A549 (cell line): ENCODE results near the gene TMEM79. TPM values are rescaled to one million over a fixed set of nuclear protein-coding genes. Genes with fewer than 3 reads are reported as not detected.

ENCODE experiments used
- ATAC-seq, 2 experiments: fragments of 200-7000 bp in 1 of 2; fragments of >200 bp in 1 of 2; cut with Nextera tagmentation in 1 of 2; cut with Tn5 transposase in 1 of 2; 3 replicates each; pipeline versions ENCODE4 v1.8.0 to v1.9.1; 2018 to 2020; ENCODE audit warnings: mild to moderate bottlenecking in 1 of 2, moderate library complexity in 1 of 2
- CTCF ChIA-PET: fragments of 300-600 bp; sonication (Branson Sonifier 250); formaldehyde crosslinking; extraction: SDS; loops from one replicate; lab custom pipeline; 2021; ENCODE audit warnings: antibody characterized with exemption, inconsistent platforms; lab: Yijun Ruan, JAX
- POLR2A ChIA-PET: fragments of 350-600 bp; formaldehyde crosslinking; extraction: SDS; loops from one replicate; lab custom pipeline; 2021; ENCODE audit warnings: antibody characterized with exemption, inconsistent platforms; lab: Yijun Ruan, JAX
- DNase-seq, 2 experiments: peaks; one replicate each; pipeline versions ENCODE4 v3.0.0 to v3.0.0-alpha.2; 2011 to 2016; ENCODE audit warnings: low read depth in 1 of 2, low spot score in 1 of 2
- FAIRE-seq: peaks from 2 replicates; lab custom pipeline; 2011; peaks lifted over from hg19 to GRCh38; lab: Jason Lieb, UNC
- H3K27ac ChIP-seq, 2 experiments: fragments of >200 bp; sonication (Bioruptor Twin); formaldehyde crosslinking; 3 replicates each; pipeline ENCODE4 v1.5.1; 2016 to 2017
- H3K4me1 ChIP-seq: fragments of >200 bp; sonication (Bioruptor Twin); formaldehyde crosslinking; 3 replicates; pipeline ENCODE4 v1.6.1; 2016
- H3K4me2 ChIP-seq: fragments of >200 bp; sonication (Bioruptor Twin); formaldehyde crosslinking; 3 replicates; pipeline ENCODE4 v1.6.1; 2016
- H3K4me3 ChIP-seq: fragments of >200 bp; sonication (Bioruptor Twin); formaldehyde crosslinking; 3 replicates; pipeline ENCODE4 v1.5.1; 2016
- H3K9me3 ChIP-seq: fragments of >200 bp; sonication (Bioruptor Twin); formaldehyde crosslinking; 3 replicates; pipeline ENCODE4 v1.6.1; 2016
- BCL3 ChIP-seq: fragments of >200 bp; sonication (Bioruptor Twin); formaldehyde crosslinking; IDR thresholded peaks from 3 replicates; pipeline ENCODE4 v1.6.1; 2016
- CEBPB ChIP-seq, 2 experiments: fragments of >200 bp in 1 of 2; sonication (Bioruptor Twin) in 1 of 2; formaldehyde crosslinking in 1 of 2; IDR thresholded peaks; 2 replicates each; pipeline ENCODE4 v1.6.1; 2012 to 2016
- CHD2 ChIP-seq: fragments of 150-350 bp; IDR thresholded peaks from 2 replicates; pipeline ENCODE4 v1.6.1; 2014; ENCODE audit warnings: low read length; ENCODE audit not compliant: partially characterized antibody
- CHD4 ChIP-seq: fragments of 200-600 bp; sonication (generic); IDR thresholded peaks from 2 replicates; pipeline ENCODE4 v1.6.1; 2016; ENCODE audit warnings: antibody characterized with exemption, mild to moderate bottlenecking, borderline replicate concordance
- CTCF ChIP-seq: fragments of >200 bp; sonication (Bioruptor Twin); formaldehyde crosslinking; IDR thresholded peaks from 3 replicates; pipeline ENCODE4 v1.5.1; 2016
- E2F6 ChIP-seq: IDR thresholded peaks from 2 replicates; pipeline ENCODE4 v1.6.1; 2012; ENCODE audit warnings: low read depth, borderline replicate concordance
- ESRRA ChIP-seq: fragments of 150-350 bp; IDR thresholded peaks from 2 replicates; pipeline ENCODE4 v1.6.1; 2014; ENCODE audit warnings: mild to moderate bottlenecking, low read length, borderline replicate concordance
- GATA3 ChIP-seq: IDR thresholded peaks from 2 replicates; pipeline ENCODE4 v1.6.1; 2012; ENCODE audit warnings: borderline replicate concordance
- HES2 ChIP-seq: fragments of >200 bp; sonication (Bioruptor Twin); formaldehyde crosslinking; IDR thresholded peaks from 2 replicates; pipeline ENCODE4 v1.6.1; 2016
- HOXB13 ChIP-seq: fragments of 250-450 bp; sonication (Bioruptor Pico); IDR thresholded peaks from 2 replicates; pipeline ENCODE4 v1.5.0; 2020; ENCODE audit warnings: low read depth, mild to moderate bottlenecking, moderate library complexity
- JUN ChIP-seq, 2 experiments: fragments of >200 bp; sonication (Bioruptor Twin); formaldehyde crosslinking; IDR thresholded peaks; 2 replicates in 1 of 2; 3 replicates in 1 of 2; pipeline ENCODE4 v1.6.1; 2016 to 2017
- KDM1A ChIP-seq: fragments of 200-600 bp; sonication (generic); IDR thresholded peaks from 2 replicates; pipeline ENCODE4 v1.6.1; 2016; ENCODE audit warnings: low read depth, mild to moderate bottlenecking
- MAZ ChIP-seq: fragments of 150-350 bp; IDR thresholded peaks from 2 replicates; pipeline ENCODE4 v1.6.1; 2014; ENCODE audit warnings: antibody characterized with exemption, low read depth, low read length, borderline replicate concordance
- MYC ChIP-seq: IDR thresholded peaks from 2 replicates; pipeline ENCODE4 v1.6.1; 2012; ENCODE audit warnings: mild to moderate bottlenecking, inconsistent platforms, low read length, improper control_type of control experiment, borderline replicate concordance
- PBX3 ChIP-seq: IDR thresholded peaks from 2 replicates; pipeline ENCODE4 v1.6.1; 2012
- POLR2A ChIP-seq: IDR thresholded peaks from 2 replicates; pipeline ENCODE4 v1.6.1; 2012; ENCODE audit warnings: mild to moderate bottlenecking, low read length
- POLR2AphosphoS2 ChIP-seq: conservative IDR thresholded peaks from 2 replicates; pipeline ENCODE4 v1.6.1; 2012; ENCODE audit warnings: low read length, improper control_type of control experiment, inconsistent platforms
- RARB ChIP-seq: fragments of 250-450 bp; sonication (Bioruptor Pico); IDR thresholded peaks from 2 replicates; pipeline ENCODE4 v1.8.0; 2021; ENCODE audit warnings: mild to moderate bottlenecking, moderate library complexity
- RCOR1 ChIP-seq: fragments of 150-350 bp; IDR thresholded peaks from 2 replicates; pipeline ENCODE4 v1.6.1; 2014; ENCODE audit warnings: antibody characterized with exemption, low read length, low read depth
- SMC3 ChIP-seq: fragments of >200 bp; sonication (Bioruptor Twin); formaldehyde crosslinking; IDR thresholded peaks from 3 replicates; pipeline ENCODE4 v1.6.1; 2018; ENCODE audit warnings: inconsistent platforms
- TP53 ChIP-seq: fragments of 250-450 bp; sonication (Bioruptor Pico); IDR thresholded peaks from 2 replicates; pipeline ENCODE4 v1.5.0; 2021; ENCODE audit warnings: mild to moderate bottlenecking, moderate library complexity
- ZC3H11A ChIP-seq: fragments of 450-650 bp; IDR thresholded peaks from 2 replicates; pipeline ENCODE4 v1.6.1; 2014; ENCODE audit warnings: antibody characterized with exemption, mild to moderate bottlenecking
- WGBS: methylation state at CpG from one replicate; pipeline ENCODE4 v1.1.6; 2017; ENCODE audit errors: missing lambda C conversion rate; 5-methylcytosine and 5-hydroxymethylcytosine counted together
- polyA plus RNA-seq, 4 experiments: library from polyadenylated mRNA; depleted of rRNA in 3 of 4; stranded (reverse); fragments of >200 nt; fragmentation: RNase III in 1 of 4; extraction: RNeasy Plus Mini Kit Qiagen cat#74134 plus additional on column Dnase treatment in 1 of 4; gene quantifications; 2 replicates in 3 of 4; 3 replicates in 1 of 4; pipeline ENCODE4 v1.2.3, GENCODE V29; 2011 to 2017

Gene TMEM79
- polyA plus RNA-seq, 2 of the 4 experiments (the other 2 are of a cell fraction), result 6.3 to 7.2 TPM

GRCh38 chr1:156286061-156286460 is 1.9 kb downstream of the TMEM79 start (continued):
- TF ChIP-seq SMC3, result no peak
- TF ChIP-seq, all 56 proteins: peak for 0

GRCh38 chr1:156289857-156290256 is 5.7 kb downstream of the TMEM79 start:
- FAIRE-seq, result no peak
- H3K27ac ChIP-seq, result no peak overlapping the region
- CTCF ChIA-PET, result interaction anchor here (1.6 kb wide), 1 partner anchor 12 kb away, joined by 3 read pairs; no protein-coding TSS in a partner anchor
- no peak for ATAC-seq
- peaks cover 3% of the 10 kb centered on the region; the same call in 2 of the 3 replicates for H3K4me1 ChIP-seq
- DNase-seq, result no peak
- no peak overlapping the region for H3K4me3 ChIP-seq
- no peak for TF ChIP-seq TP53 (CRISPR knock-in tag)
- no peak for TF ChIP-seq MYC
- TF ChIP-seq HOXB13 (CRISPR knock-in tag), result no peak
- TF ChIP-seq JUN (IDR thresholded peaks at IDR 0.05), result no peak
- TF ChIP-seq E2F6, result no peak
- no peak for TF ChIP-seq GATA3
- TF ChIP-seq BCL3, result no peak
- TF ChIP-seq ZC3H11A, result no peak
- TF ChIP-seq HES2, result no peak
- no peak for TF ChIP-seq CEBPB (IDR thresholded peaks at IDR 0.05)
- no peak for TF ChIP-seq CHD4
- no peak for TF ChIP-seq RARB (CRISPR knock-in tag)
- no peak for TF ChIP-seq RCOR1
- TF ChIP-seq, all 56 proteins: peak for 0
- Histone ChIP-seq H3K9me3 (no peaks in the 10 kb centered on the region), H3K4me2 (no peak overlapping the region)
- POLR2A ChIA-PET, result no interaction called here

- peak; percentile 74 to 84 for ATAC-seq
These were observed 7.3 kb downstream of the TMEM79 start for GRCh38 chr1:156291226-156292061.

More at GRCh38 chr1:156291226-156292061, 7.3 kb downstream of the TMEM79 start:
- no peak for TF ChIP-seq CTCF
- TF ChIP-seq MAZ, result no peak
- no peak for TF ChIP-seq CHD2
- peak; percentile 24; the same call in 1 of the 2 replicates for TF ChIP-seq POLR2A
- TF ChIP-seq KDM1A, result no peak
- TF ChIP-seq PBX3, result no peak
- TF ChIP-seq POLR2AphosphoS2, result no peak
- no peak for TF ChIP-seq ESRRA
- ChIA-PET CTCF (no interaction called here), POLR2A (interaction anchor here (0.5 kb wide), 1 partner anchor 31 kb away, joined by 3 read pairs; no protein-coding TSS in a partner anchor)
- Histone ChIP-seq H3K9me3 (no peaks in the 10 kb centered on the region), H3K4me2 (peak overlapping the region; percentile 54), H3K27ac (peak overlapping the region; percentile 8 to 62; a peak in 3 of 6 replicates), H3K4me3 (no peak overlapping the region), H3K4me1 (peaks cover 4% of the 10 kb centered on the region; the same call in 2 of the 3 replicates)
- WGBS, result 64% methylated on average over 30 of the region's 37 CpGs
- no peak for FAIRE-seq
- DNase-seq, result peak; percentile 26 to 62
